ENCODE results near the gene PLK2. TPM values are rescaled to one million over a fixed set of nuclear protein-coding genes. Genes with fewer than 3 reads are reported as not detected.

The PLK2 gene
- total and polyA plus RNA-seq, 9 of the 15 experiments (the other 6 are each of a cell fraction or from before 2014, with no cell fraction given): 0.58 TPM; not detected in 8

DNA sequence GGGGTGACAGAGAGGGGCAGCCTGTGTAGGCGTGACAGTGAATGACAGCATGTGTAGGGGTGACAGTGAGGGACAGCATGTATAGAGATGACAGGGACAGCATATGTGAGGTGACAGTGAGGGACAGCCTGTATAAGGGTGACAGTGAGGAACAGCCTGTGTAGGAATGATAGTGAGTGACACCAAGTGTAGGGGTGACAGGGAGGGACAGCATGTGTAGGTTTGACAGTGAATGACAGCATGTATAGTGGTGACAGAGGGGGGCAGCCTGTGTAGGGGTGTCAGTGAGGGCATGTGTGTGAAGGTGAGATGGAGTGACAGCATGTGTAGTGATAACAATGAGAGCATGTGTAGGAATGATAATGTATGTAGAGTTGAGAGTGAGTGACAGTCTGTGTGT, 22.6 kb upstream of the PLK2 start (continued):
- TF ChIP-seq ZNF830 (CRISPR knock-in tag; IDR thresholded peaks at IDR 0.05) (no peak), SMAD1 (IDR thresholded peaks at IDR 0.05; ENCODE audit: low read depth, low read length, partially characterized antibody) (no peak)
- TF ChIP-seq, protein P1, sequence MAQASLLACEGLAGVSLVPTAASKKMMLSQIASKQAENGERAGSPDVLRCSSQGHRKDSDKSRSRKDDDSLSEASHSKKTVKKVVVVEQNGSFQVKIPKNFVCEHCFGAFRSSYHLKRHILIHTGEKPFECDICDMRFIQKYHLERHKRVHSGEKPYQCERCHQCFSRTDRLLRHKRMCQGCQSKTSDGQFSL (CRISPR knock-in tag; IDR thresholded peaks at IDR 0.05): no peak
- TF ChIP-seq, protein P1 (tag; IDR thresholded peaks at IDR 0.05): no peak
- TF ChIP-seq, protein P2, sequence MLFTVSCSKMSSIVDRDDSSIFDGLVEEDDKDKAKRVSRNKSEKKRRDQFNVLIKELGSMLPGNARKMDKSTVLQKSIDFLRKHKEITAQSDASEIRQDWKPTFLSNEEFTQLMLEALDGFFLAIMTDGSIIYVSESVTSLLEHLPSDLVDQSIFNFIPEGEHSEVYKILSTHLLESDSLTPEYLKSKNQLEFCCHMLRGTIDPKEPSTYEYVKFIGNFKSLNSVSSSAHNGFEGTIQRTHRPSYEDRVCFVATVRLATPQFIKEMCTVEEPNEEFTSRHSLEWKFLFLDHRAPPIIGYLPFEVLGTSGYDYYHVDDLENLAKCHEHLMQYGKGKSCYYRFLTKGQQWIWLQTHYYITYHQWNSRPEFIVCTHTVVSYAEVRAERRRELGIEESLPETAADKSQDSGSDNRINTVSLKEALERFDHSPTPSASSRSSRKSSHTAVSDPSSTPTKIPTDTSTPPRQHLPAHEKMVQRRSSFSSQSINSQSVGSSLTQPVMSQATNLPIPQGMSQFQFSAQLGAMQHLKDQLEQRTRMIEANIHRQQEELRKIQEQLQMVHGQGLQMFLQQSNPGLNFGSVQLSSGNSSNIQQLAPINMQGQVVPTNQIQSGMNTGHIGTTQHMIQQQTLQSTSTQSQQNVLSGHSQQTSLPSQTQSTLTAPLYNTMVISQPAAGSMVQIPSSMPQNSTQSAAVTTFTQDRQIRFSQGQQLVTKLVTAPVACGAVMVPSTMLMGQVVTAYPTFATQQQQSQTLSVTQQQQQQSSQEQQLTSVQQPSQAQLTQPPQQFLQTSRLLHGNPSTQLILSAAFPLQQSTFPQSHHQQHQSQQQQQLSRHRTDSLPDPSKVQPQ (CRISPR knock-in tag; IDR thresholded peaks at IDR 0.05; ENCODE audit: borderline replicate concordance): no peak

DNA sequence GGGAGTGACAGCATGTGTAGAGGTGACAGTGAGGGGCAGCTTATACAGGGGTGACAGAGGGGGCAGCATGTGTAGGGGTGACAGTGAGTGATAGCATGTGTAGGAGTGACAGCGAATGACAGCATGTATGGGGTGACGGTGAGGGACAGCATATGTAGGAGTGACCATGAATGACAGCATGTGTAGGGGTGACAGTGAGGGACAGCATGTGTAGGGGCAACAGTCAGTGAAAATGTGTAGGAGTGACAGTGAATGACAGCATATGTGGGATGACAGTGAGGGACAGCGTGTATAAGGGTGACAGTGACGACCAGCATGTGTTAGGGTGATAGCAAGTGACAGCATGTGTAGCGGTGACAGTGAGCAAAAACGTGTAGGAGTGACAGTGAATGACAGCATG, 21.9 kb upstream of the PLK2 start:
- ChIA-PET POLR2A (no interaction called here), CTCF (ENCODE audit: low intra/inter-chr PET ratio) (no interaction called here)
- FAIRE-seq (no peak), ATAC-seq (no peak), DNase-seq (ENCODE audit: extremely low read depth in 1 of 4, low spot score in 3 of 4) (no peak)
- H3K4me1 ChIP-seq (replicated peaks in 1 of 2; ENCODE audit: control insufficient read depth in 2 of 2, insufficient read depth in 2 of 2, low read length in 2 of 2): no peaks in the 10 kb centered on the region
- no peak overlapping the region for H3K27ac ChIP-seq (ENCODE audit: extremely low read depth, low read depth, low read length)
- peaks cover 3% of the 10 kb centered on the region; the same call in 1 of the 2 replicates for H3K9me3 ChIP-seq (replicated peaks; ENCODE audit: control insufficient read depth, insufficient read depth, low read depth, low read length)
- H3K4me3 ChIP-seq: no peak overlapping the region
- intact Hi-C loops (cut with micrococcal nuclease) (no loop called here), in situ Hi-C loops (cut with MboI) (no loop called here)
- no peaks in the 10 kb centered on the region for H3K36me3 ChIP-seq (ENCODE audit: control insufficient read depth, insufficient read depth, low read length)
- BruUV-seq (replicated peaks): no TSS peak
- H4K20me1 ChIP-seq (replicated peaks; ENCODE audit: control insufficient read depth, insufficient read depth, low read length): no peaks in the 10 kb centered on the region
- H3K79me2 ChIP-seq (ENCODE audit: control insufficient read depth, insufficient read depth, low read length): no peaks in the 10 kb centered on the region
- H2AFZ ChIP-seq (ENCODE audit: low read depth, low read length): no peak overlapping the region
- 7% methylated on average over 4 of the region's 6 CpGs for WGBS (ENCODE audit: insufficient coverage, low coverage, missing lambda C conversion rate)
- H3K9ac ChIP-seq (ENCODE audit: insufficient read depth in 1 of 2, low read depth in 2 of 2, low read length in 2 of 2): no peak overlapping the region
- H3K4me2 ChIP-seq (ENCODE audit: insufficient read depth, low read length): no peak overlapping the region
- H3K9me1 ChIP-seq (ENCODE audit: control insufficient read depth, insufficient read depth, low read length): no peaks in the 10 kb centered on the region
- no peaks in the 10 kb centered on the region for H3K27me3 ChIP-seq (ENCODE audit: control insufficient read depth in 2 of 2, insufficient read depth in 2 of 2, low read length in 2 of 2)
- TF ChIP-seq HDAC2 (IDR thresholded peaks at IDR 0.05) (no peak), MTA2 (IDR thresholded peaks at IDR 0.05; ENCODE audit: low read depth) (no peak), KLF10 (CRISPR knock-in tag; IDR thresholded peaks at IDR 0.05) (no peak), MYC (IDR thresholded peaks at IDR 0.05; ENCODE audit: low read depth, low read length) (no peak), MYC (CRISPR knock-in tag; IDR thresholded peaks at IDR 0.05; ENCODE audit: borderline replicate concordance, low read depth) (no peak), POLR2G (IDR thresholded peaks at IDR 0.05; ENCODE audit: low read depth, low read length) (no peak), MEF2D (tag; conservative IDR thresholded peaks at IDR 0.05; ENCODE audit: low read depth) (no peak)
- TF ChIP-seq, protein P3, sequence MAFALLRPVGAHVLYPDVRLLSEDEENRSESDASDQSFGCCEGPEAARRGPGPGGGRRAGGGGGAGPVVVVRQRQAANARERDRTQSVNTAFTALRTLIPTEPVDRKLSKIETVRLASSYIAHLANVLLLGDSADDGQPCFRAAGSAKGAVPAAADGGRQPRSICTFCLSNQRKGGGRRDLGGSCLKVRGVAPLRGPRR (CRISPR knock-in tag; IDR thresholded peaks at IDR 0.05): no peak
- TF ChIP-seq, protein P4, sequence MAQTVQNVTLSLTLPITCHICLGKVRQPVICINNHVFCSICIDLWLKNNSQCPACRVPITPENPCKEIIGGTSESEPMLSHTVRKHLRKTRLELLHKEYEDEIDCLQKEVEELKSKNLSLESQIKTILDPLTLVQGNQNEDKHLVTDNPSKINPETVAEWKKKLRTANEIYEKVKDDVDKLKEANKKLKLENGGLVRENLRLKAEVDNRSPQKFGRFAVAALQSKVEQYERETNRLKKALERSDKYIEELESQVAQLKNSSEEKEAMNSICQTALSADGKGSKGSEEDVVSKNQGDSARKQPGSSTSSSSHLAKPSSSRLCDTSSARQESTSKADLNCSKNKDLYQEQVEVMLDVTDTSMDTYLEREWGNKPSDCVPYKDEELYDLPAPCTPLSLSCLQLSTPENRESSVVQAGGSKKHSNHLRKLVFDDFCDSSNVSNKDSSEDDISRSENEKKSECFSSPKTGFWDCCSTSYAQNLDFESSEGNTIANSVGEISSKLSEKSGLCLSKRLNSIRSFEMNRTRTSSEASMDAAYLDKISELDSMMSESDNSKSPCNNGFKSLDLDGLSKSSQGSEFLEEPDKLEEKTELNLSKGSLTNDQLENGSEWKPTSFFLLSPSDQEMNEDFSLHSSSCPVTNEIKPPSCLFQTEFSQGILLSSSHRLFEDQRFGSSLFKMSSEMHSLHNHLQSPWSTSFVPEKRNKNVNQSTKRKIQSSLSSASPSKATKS (CRISPR knock-in tag; IDR thresholded peaks at IDR 0.05): no peak
